HG03097 (cell line): ENCODE measurements around the gene TBC1D5.
A peak's percentile ranks its signal among the peaks of the same experiment; 100 is the strongest.

Source experiments
- ATAC-seq: cut with Tn5 transposase; IDR thresholded peaks from one replicate; pipeline ENCODE4 v1.9.1; 2021; ENCODE audit not compliant: unreplicated experiment, low FRiP score

TBC1D5 gene

DNA sequence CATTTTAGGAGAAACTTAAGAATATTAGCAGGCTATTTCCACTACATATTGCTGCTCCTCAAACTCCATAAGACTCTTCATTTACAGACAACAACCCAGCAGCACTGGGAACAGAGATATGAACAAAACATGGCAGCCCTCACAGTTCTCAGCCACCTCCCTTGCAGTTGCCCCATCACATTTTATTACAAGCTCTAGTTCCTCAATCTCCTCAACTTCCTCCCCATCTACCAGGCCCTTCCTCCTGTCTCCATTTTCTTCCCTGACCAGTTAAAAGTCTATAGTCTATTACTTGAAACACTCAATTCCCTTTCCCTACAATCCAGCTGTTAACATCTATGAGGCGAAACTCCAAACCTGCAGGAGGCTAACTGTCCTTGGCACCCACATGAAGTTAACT lies 412.5 kb downstream of the TBC1D5 start:
- no peak for ATAC-seq

- ATAC-seq = peak; percentile 54
Measured at GRCh38 chr3:17322106-17322793, 420.2 kb downstream of the TBC1D5 start.

GRCh38 chr3:17320266-17320665 lies 422.2 kb downstream of the TBC1D5 start:
- no peak for ATAC-seq

DNA sequence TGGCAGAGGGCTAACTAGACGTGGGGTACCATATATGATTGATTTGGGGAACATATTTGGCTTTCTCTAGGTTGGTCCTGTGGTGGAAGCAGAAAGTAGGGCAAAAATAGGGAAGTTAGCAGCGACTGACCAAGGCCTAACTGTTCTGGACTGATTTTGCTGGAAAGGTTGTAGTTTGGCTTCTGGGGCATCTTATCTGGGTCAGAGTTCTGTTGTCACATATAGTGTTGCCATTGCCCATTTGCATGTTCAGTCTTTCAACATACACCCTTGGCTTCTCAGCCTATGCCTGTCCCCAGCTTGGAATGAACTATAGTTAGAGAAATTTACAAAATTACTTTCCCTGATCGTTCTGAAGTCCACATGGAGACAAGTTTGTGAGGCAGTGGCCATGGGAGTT lies 426.5 kb downstream of the TBC1D5 start:
- no peak for ATAC-seq

DNA sequence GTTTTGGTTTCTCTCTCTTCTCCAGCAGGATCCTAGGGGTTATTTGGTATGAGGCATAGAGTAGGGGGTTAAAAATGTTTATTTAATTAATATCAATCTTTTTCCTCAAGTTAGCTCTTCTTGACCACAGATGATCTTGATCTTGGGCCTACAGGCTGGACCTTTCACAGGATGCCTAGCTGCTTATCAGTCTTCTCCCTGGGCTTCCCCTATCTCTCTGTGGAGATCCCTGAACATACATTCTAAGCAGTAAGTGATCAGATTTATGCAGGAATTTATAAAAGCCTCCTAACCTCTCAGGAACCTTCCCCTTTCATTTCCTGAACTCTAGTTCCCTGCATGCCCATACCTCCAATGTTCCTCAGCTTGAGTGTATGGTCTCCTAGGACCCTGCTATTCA lies 428.3 kb downstream of the TBC1D5 start:
- ATAC-seq = no peak

GRCh38 chr3:17313746-17314145 lies 428.7 kb downstream of the TBC1D5 start:
- ATAC-seq = no peak

GRCh38 chr3:17310983-17311382 lies 431.4 kb downstream of the TBC1D5 start:
- no peak for ATAC-seq

DNA sequence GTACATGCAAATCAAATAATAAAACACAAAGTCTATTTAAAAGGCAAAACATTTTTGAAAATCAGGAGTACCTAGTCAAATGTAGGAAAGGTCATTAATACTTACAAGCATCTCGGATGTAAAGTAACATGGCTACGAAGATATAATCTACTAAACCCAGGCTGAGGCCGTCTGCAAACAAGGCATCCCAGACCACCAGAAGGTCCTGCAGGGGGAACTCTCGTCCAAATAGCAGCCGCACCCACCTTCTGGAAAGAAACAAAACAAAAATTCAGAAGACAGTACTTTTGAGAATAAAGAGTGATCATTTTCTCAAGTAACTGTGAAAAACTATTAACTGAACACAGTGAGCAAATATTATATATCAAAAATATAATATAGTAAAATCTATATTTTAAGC lies 434.5 kb downstream of the TBC1D5 start:
- ATAC-seq = no peak

DNA sequence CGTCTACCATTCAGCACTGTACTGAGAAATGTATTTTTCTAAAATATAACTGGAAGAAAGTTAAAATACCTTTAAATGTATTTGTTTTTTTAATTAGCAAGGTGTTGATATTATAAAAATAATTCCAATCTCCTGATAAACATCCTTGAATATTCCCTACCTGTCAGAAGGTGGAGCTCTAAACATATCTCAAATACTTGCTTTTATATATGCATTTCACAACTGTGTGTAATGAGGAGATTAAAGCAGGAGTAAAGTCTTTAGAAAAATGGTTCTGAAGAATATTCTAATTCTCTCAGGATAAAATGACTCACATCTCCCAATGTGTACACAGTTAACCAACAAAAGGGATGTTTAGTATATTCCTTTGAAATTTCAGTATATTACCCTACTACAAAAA lies 434.9 kb downstream of the TBC1D5 start:
- ATAC-seq = no peak

GRCh38 chr3:17304969-17305368 lies 437.5 kb downstream of the TBC1D5 start:
- ATAC-seq = no peak

GRCh38 chr3:17302774-17303173 lies 439.7 kb downstream of the TBC1D5 start:
- ATAC-seq = no peak

DNA sequence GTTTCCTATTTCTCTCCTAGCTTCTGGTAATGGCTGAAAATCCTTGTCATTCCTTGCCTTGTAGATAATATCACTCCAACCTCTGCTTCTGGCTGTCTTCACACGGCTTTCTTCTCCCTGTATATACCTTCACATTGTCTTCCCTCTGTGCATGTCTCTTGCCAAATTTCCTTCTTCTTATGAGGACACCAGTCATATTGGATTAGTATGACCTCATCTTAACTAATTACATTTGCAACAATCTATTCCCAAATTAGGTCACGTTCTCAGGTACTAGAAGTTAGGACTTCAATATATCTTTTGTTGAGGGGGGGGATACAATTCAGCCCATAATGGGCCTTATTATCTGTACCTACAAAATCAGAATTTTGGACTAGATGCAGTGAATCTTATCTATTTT lies 440.3 kb downstream of the TBC1D5 start:
- no peak for ATAC-seq

DNA sequence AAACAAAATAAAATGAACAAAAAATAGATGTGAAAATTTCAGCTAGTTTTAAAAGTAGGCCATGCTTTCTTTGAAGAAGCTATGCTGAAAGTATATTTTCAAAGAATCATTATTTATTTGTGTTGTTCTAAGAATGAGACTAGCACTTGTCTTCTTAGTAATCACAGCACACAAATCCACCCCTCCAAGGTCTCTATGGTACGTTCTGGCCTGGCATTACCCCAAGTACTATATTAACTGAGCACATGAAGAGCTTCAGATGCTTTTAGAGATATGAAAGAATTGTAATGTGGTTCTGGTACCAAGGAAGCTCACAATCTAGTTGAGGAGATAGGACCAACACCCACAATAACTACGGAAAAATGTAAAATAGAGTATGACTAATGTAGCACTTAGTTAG lies 441.2 kb downstream of the TBC1D5 start:
- no peak for ATAC-seq

DNA sequence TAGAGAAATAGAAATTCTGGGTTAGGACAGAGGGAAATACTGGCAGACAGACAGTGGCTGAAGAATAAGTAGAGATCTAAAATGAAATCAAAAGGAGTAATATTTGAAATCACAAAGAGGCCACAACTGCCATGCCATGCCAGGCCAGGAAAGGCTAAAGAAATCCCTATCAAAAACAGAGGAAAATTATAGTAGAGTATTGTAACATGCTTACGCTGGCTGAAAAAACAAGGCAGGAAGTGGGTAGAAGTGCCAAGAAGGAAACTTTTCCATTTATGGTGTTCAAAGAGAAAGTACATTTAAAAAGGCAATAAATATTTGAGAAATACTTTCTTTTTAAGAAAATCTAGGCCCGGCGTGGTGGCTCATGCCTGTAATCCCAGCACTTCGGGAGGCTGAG lies 442.0 kb downstream of the TBC1D5 start:
- no peak for ATAC-seq

GRCh38 chr3:17298038-17298437 lies 444.4 kb downstream of the TBC1D5 start:
- ATAC-seq = no peak

- no peak for ATAC-seq
Measured at GRCh38 chr3:17292556-17292955, 449.9 kb downstream of the TBC1D5 start.

DNA sequence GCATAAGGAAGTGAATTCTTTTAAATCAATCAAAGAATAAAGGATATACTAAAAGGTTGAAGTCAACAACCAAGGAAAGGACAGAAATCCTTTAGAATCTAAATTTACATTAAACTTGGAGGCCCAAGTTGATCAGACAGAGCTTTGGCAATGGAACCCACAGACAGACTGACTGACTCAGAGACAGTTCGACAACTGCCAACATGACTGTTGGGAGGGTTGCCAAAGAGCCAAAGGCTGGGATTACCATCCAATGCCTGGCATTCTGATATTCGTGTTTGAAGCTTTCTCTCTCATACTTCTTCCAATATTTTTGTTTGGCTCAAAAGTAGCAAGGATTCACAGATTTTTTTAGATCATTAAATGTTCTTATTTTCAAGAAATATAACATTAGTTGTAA lies 451.5 kb downstream of the TBC1D5 start:
- no peak for ATAC-seq

- ATAC-seq = no peak
Measured at GRCh38 chr3:17288839-17289399, 453.5 kb downstream of the TBC1D5 start.

DNA sequence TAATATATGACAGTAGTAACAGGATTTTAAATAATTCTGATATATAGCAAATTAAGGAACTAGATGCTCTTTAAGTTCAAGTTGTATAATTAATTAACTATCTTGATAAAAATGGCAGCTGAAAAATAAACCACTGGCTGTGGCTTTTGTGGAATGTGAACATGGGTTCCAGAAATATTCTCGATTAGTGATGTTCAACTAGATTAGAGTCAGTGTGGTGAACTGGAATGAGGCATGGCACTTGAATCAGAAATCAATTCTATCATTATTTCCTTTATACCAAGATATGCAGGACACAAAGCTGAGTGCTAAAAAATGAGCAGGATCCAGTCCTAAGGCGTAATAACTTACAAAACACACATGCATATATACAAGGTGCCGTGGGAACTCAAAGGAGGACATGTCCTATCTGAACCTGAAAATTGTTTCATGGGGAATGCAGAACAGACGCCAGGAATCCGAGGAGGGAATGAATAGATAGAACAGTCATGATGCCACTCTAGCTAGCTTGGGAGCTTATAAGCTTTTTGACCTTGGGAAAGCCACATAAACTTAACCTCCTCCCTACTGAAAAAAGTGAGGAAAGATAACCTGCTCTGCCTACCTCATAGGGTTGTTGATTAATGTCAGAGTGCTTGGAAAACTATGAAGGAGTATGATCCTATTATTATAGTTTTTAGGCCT lies 455.3 kb downstream of the TBC1D5 start:
- no peak for ATAC-seq

GRCh38 chr3:17278006-17278405 lies 464.4 kb downstream of the TBC1D5 start:
- no peak for ATAC-seq

- no peak for ATAC-seq
Measured at GRCh38 chr3:17266846-17267245, 475.6 kb downstream of the TBC1D5 start.
